NCI-H146 treated with DMSO at 0.1 percent for 48 hours (cell line): Measurements from ENCODE around the gene RHOF.
A peak's percentile ranks its signal among the peaks of the same experiment; 100 is the strongest.

Experiments used
- DNase-seq: peaks from one replicate; lab custom pipeline; 2025; ENCODE audit not compliant: unreplicated experiment; lab: John Stamatoyannopoulos, UW

The RHOF gene, protein sequence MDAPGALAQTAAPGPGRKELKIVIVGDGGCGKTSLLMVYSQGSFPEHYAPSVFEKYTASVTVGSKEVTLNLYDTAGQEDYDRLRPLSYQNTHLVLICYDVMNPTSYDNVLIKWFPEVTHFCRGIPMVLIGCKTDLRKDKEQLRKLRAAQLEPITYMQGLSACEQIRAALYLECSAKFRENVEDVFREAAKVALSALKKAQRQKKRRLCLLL

DNA sequence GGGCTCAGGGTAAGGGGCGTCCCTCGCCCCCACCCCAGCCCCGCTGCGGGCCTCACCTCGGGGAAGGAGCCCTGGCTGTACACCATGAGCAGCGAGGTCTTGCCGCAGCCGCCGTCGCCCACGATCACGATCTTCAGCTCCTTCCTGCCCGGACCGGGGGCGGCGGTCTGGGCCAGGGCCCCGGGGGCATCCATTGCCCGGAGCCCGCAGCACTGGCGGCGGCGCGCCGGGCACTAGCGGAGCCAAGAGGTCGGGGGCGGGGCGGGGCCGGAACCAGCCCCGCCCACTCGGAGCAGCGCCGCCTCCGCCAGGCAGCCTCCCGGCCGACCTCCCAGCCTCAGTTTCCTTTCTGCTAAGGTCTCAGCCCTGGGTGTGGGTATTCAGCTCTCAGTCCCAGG, at the start of gene RHOF:
RHOF (minus strand) TSS at position 249 of the 398 bp plus-strand sequence; CDS start at position 194, 55 bp downstream.
- DNase-seq, result no peak

GRCh38 chr12:121839993-121840761, 46.7 kb upstream of the RHOF start:
- DNase-seq, result no peak

DNA sequence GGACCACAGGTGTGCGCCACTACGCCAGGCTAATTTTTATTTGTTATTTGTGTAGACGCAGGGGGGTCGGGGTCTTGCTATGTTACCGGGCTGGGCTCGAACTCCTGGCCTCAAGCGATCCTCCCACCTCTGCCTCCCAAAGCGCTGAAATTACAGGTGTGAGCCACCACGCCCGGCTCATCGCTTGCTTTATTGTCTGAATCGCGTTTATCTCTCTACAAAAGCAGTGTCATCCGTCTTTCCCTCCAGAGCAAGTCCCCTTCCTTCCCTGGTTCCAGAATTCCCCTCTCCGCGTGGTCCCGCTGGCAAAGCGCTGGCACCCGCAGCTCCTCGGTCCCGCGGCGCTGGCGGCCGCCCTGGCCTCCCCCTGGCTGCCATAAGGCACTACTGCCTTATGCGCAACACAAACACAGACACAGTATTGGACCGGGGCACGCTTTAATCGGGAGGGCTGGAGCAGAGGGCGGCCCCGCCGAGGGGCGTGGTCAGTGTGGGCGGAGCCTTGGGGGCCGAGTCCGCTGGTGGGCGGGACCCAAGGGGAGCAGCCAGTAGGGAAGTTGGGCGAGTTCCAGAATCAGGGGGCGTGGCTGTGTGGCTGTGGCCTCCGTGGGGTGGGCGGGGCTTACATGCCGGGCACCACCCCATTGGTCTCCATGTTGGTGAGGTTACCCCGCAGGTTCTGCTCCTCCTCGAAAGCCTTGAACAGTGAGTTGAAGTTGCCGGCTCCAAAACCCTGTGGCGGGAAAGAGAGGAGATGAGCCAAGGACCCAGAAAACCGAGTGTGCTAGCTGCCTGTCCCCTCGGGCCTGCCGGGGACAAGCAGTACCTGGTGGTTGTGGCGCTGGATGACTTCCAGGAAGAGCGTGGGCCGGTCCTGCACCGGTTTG, 45.9 kb upstream of the RHOF start:
- peak; percentile 95 for DNase-seq

- no peak for DNase-seq
These were observed 44.6 kb upstream of the RHOF start for GRCh38 chr12:121838126-121838525.

DNA sequence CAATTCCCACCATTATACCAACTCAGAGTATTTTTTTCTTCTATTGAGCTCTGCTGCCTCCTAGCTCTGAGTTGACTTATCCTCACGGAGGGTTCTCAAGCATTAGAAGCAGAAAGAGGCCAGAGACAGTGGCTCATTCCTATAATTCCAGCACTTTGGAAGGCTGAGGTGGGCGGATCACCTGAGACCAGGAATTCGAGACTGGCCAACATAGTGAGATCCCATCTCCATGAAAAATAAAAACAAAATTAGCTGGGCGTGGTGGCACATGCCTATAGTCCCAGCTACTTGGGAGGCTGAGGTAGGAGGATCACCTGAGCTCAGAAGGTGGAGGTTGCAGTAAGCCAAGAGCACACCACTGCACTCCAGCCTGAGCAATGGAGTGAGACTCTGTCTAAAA, 44.2 kb upstream of the RHOF start:
- DNase-seq, result no peak

DNA sequence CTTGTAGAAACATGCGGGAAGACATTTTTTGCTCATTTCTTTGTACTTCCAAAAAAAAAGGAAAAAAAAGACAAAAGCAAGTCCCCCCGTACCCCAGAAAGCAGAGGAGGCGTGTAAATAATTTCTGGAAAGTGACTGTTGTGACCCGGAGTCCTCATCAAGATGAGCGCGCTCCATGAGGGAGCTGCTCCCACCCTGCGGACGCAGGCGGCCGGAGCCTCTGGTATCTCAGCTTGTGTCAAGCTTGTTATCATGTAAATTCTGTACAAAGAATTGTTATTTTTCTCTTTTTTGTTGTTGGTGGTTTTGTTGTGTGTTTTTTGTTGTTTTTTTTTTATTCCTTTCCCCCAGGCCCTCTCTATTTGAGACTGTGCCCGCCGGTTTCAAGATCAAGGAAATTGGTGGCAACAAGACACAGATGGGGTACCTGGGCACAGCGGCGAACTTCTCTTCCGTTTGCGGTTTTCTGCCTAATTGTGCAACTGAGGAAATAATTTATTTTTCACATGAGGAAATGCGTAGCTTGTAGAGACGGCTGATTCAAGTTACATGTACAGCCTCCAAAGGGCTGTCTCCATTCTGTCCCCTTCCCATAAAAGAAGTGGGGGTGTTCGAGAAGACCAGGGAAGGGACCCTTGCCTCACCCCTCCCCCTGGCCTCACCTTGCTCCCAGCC, 38.2 kb upstream of the RHOF start:
- DNase-seq, result no peak

GRCh38 chr12:121830588-121831265, 37.2 kb upstream of the RHOF start:
- no peak for DNase-seq

DNA sequence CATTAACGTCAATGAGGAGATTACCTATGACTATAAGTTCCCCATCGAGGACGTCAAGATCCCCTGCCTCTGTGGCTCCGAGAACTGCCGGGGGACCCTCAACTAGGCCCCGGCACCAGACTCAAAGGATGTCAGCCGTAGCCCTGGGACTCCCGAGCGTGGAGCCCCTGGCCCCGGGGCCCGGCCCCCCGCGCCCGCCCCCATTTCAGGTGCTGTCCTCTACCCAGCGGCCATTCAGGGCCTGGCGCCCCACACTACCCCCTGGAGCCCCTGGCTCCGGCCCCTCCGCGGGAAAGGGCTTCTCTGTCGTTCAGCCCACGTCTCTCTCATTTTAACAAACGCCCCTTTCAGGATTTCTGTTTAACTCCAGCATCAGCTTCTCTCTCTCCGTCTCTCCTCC, 36.6 kb upstream of the RHOF start:
- no peak for DNase-seq

GRCh38 chr12:121829250-121829918, 35.9 kb upstream of the RHOF start:
- DNase-seq, result no peak

DNA sequence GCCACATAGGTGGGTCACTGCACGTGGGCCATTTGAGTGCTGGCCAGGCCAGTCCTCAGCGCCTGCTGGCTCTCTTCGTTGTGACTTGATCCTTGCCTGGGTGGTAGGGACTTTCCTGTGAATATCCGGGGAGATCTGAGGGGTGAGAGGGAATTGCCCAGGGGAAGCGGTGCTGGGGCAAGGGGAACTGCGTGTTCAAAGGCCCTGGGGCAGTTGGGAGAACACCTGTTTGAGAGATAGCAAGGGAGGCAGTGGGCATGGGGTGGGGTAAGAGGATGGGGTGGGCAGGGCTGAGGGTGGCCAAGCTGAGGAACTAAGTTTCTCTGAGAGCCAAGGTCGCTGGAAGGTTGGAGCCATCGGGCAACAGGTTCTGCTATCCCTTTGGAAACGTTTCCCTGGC, 35.3 kb upstream of the RHOF start:
- no peak for DNase-seq

- no peak for DNase-seq
These were observed 34.8 kb upstream of the RHOF start for GRCh38 chr12:121828306-121828705.

- DNase-seq, result no peak
These were observed 34.0 kb upstream of the RHOF start for GRCh38 chr12:121827351-121828099.

- no peak for DNase-seq
These were observed 33.0 kb upstream of the RHOF start for GRCh38 chr12:121826318-121827150.

GRCh38 chr12:121825041-121825523, 31.6 kb upstream of the RHOF start:
- DNase-seq, result no peak

- no peak for DNase-seq
These were observed 30.2 kb upstream of the RHOF start for GRCh38 chr12:121823727-121824115.

GRCh38 chr12:121823101-121823726, 29.7 kb upstream of the RHOF start:
- no peak for DNase-seq

DNA sequence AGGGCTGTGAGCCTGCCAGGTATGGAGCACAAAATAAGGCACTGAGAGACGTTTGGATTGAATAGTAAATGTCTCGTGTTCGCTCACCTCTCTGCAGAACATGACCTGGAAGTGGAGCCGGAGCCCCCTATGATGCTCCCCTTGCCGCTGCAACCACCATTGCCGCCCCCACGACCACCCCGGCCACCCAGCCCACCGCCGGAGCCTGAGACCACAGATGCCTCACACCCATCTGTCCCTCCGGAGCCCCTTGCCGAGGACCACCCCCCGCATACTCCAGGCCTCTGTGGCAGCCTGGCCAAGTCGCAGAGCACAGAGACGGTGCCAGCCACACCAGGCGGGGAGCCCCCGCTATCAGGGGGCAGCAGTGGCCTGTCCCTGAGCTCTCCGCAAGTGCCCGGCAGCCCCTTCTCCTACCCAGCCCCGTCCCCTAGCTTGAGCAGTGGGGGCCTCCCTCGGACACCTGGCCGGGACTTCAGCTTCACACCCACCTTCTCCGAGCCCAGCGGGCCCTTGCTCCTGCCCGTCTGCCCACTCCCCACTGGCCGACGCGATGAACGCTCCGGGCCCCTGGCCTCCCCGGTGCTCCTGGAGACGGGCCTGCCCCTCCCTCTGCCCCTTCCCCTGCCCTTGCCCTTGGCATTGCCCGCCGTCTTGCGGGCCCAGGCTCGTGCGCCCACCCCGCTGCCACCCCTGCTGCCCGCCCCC, 29.1 kb upstream of the RHOF start:
- DNase-seq, result no peak
